SK-MEL-5 (cell line): ENCODE data around the gene USP22. TPM values are rescaled to one million over a fixed set of nuclear protein-coding genes. Genes with fewer than 3 reads are reported as not detected.

Experiments used
- DNase-seq: peaks from one replicate; pipeline ENCODE4 v3.0.0-alpha.2; 2016; ENCODE audit warnings: low read depth, low spot score
- in situ Hi-C: cut with HindIII; loops from 2 replicates; pipeline ENCODE4 v1.10.0; 2016; ENCODE audit warnings: low sequenced_read_pairs, high pct_unique_total_duplicates, low pct_unique_long_range_greater_than_20kb
- total RNA-seq: library from RNA; depleted of rRNA; stranded (reverse); fragments of >200 nt; shearing (Covaris generic); gene quantifications from 2 replicates; pipeline ENCODE4 v1.2.3, GENCODE V29; 2014

Gene USP22
- total RNA-seq, 1 experiment from 2014 or later, result 210 TPM

DNA sequence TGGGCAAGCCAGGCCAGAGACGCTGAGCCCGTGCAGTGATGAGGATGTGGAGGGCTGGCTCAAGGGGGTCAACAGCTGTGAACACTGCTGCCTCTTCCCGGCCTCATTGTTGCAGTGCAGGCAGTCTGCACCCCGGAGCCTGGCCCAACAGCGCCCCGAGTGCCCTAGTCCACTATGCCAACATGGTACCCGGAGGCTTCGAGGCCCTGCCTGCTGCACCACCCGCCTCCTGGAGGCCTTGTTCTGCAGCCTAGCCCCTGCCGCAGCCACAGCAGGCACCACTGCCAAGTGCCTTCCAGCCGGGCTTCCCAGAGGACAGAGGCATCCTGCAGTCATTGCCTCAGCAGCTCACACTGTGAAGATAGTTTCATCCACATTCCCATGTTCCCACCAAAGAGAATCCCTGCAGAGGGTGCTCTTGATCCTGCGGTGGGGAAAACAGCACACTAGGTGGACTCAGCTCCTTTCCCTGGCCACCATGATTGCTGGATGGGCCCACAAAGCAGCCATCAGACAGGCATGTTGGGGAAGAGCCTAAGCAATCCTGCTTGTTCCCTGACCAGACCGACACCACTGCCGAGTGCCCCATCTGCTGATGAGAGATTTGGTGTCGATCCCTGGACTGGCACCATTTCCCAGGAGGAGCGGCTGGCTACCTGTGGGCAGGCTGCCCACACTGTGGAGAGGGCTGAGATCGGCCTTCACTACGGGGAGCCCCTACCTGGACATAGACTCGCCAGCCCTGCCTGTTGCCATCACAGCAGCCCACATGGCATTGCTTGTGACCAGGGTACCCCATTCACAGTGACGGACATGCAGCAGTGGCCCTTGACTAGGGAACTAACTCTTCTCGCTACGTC lies 44.9 kb downstream of the USP22 start:
- DNase-seq, result peak; percentile 50
- in situ Hi-C loops, result no loop called here

DNA sequence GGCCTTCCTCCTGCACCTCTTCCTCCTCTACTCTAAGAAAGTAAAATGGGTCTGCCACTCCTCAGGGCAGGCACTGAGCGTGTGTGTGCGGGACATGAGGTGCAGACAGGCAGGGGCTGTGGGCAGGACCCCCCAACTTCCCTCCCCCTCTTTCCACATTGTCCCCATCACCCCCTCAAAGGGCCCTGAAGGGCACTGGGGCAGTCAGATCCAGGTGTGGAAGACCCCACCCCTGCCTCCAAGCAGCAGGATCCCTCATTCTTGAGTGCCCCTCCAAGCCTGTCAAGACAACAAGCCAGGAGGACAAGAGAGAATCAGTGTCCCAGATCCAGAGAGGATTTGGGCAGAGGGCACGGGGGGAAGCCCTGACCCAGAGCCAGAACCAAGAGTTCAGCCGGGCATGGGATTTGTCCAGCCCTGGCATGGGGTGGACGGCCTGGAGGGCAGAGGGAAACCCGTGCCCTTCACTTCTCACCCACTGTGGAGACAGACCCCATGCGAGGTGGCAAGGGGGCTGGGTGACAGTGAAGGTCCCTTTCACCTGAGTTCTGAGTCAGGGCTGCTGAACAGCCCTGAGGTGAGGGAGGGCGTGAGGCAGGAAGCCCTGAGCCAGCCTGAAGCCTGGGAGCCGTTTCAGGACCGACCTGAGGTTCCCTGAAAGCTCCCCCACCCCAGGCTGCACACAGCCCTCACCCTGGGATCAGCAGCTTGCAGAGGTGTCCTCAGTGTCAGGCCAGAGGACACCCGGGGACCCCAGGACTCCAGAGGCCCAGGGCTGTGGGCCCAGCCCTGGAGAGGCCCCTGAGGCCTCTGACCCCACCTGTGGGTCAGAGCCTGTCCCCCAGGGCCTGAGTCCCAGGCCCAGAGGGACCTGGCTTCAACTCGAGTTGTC lies 45.8 kb downstream of the USP22 start:
- in situ Hi-C loops, result no loop called here
- DNase-seq, result no peak

GRCh38 chr17:20995873-20996723 lies 46.7 kb downstream of the USP22 start:
- in situ Hi-C loops, result no loop called here
- DNase-seq, result no peak

DNA sequence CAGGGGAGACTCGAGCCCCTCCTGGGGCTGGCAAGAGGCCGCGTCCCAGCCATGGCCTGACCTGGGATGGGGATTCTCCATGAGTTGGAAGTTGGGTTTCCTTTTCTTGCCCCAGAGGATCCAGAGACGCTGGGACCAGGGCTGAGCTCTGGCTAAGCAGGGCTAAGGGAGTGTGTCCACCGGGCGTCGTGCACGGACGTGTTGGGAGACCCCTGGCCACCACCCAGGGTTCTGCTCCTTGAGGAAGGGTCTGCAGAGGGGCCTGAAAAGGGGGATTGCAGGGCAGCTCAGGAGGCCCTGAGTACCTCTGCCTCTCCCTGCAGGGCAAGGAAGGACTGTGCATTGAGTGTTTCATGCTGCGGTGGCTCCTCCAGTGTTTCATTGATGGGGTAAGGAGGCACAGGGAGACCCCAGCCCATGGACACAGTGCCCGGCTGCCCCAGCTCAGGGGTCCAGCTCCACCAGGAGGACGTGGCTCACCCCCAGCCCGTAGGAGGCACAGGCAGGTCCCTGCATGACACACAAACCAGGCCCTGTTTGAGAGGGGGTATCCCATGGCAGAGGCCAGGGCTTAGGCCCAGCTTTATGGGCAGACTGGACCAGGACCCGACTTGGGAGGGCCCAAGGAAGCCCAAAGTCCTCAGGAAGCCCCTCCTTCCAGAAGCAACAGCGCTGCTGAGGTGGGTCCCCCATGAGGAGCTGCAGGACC lies 47.5 kb downstream of the USP22 start:
- DNase-seq, result no peak
- in situ Hi-C loops, result no loop called here

DNA sequence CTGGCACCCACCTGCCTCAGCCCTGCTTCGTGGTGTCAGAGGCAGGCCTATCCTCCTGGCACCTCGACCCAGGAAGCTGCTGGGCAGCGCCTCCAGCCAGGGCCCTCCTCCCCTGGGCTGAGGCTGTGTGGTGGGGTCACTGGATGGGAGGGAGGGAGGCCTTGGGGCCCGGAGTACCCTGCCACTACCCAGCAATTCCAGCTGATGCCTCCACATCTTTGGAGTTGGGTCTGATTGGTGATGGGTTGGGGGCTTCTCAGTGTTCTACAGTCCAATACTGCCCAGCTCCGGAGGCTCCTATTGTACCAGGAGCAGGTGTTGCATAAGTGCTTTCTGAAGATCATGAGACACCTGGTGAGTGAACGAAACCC lies 48.0 kb downstream of the USP22 start:
- no peak for DNase-seq
- in situ Hi-C loops, result no loop called here

- in situ Hi-C loops, result no loop called here
Measured at GRCh38 chr17:20993863-20994778, 48.7 kb downstream of the USP22 start.

GRCh38 chr17:20992987-20993862 lies 49.6 kb downstream of the USP22 start:
- DNase-seq, result peak; percentile 97
- in situ Hi-C loops, result no loop called here

More at GRCh38 chr17:20993863-20994778, 48.7 kb downstream of the USP22 start:
- DNase-seq, result no peak

- in situ Hi-C loops, result no loop called here
- no peak for DNase-seq
Measured at GRCh38 chr17:20992416-20992815, 50.4 kb downstream of the USP22 start.

DNA sequence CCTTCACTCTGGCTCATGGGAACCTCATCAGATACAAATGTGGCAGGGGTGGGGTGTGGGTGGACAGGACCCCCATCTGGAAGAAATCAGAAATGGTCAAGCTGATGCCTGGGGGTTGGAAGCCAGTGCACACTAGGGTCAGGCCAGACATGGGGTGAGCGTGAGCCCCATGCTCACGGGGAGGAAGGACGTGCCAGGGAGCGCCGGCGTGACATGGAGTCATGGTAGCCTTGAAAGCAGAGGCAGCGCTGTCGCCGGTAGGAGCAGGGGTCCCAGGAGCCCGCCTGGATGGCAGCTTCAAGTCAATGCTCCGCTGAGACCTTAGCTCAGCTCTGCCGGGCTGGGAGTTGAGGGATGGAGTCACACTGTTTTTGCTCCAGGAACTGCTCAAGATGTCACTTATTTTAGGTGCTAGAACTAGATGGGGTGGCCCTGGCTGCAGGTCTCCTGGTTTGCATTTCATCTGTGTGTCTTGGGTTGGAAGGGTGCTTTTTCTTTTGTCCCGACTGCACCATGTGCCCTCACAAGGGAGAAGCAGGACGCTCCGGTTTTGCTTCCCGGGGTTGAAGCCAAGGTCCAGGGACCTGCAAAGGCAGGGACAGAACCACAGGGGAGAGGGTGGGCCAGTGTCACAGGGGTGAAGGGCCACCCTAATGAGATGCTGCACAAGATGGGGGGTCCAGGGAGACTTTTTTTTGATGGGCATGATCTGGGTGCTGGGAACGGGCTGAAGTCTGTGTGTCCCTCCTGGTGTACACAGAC lies 51.4 kb downstream of the USP22 start:
- no peak for DNase-seq
- in situ Hi-C loops, result no loop called here

DNA sequence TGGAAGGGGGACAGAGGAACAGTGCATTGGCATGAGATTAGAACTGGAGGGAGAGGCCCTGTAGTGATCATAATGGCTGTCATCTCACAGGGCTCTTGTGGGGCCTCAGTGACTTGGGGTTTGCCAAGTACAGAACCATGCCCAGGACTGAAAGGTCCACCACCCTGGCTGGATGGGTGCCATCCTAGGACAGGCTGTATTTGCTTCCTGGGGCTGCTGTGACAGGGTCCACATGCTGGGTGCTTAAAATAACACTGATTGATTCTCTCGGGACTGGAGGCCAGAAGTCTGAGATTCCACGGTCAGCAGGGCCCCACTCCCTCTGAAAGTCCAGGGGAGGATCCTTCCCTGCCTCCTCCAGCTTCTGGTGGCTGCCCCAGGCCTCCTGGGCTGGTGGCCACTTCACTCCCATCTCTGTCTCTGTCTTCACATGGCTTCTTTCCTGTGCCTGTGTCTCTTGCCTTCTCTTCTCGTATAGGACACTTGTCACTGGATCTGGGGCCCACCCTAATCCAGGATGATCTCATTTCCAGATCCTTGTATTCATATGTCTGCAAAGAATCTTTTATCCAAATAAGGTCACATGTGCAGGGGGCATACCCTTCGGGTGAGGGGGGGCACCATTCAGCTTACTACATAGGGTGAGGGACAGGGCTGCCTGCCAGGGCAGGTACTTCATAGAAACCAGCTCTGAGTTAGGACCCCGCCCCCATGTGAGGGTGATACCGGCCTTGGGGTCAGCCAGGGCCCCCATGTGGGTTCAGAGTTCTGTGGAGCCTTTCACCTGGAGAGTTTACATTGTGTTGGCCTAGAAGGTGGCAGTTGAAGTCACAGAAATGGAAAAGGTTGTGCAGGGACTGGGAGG lies 52.6 kb downstream of the USP22 start:
- in situ Hi-C loops, result no loop called here
- DNase-seq, result no peak

DNA sequence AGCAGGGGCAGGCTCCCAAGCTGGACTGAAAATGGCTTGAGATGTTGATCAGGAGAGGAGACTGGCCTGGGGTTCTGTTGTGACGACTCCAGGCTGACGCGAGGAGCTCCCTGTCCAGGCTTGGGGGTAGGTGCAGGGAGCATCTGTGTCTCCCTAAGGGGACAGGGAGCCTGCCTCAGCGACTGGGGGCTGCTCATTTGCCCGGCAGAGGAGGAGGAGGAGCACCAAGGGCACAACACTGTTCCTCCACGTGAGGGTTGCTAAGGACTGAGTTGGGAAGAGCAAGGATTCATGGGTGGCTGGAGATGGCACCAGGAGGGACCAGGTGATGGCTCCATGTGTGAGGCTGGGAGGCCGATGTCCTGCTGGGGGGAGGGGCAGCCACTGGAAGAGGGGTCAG lies 53.3 kb downstream of the USP22 start:
- no peak for DNase-seq
- in situ Hi-C loops, result no loop called here

- in situ Hi-C loops, result no loop called here
Measured at GRCh38 chr17:20988896-20989295, 53.9 kb downstream of the USP22 start.

DNA sequence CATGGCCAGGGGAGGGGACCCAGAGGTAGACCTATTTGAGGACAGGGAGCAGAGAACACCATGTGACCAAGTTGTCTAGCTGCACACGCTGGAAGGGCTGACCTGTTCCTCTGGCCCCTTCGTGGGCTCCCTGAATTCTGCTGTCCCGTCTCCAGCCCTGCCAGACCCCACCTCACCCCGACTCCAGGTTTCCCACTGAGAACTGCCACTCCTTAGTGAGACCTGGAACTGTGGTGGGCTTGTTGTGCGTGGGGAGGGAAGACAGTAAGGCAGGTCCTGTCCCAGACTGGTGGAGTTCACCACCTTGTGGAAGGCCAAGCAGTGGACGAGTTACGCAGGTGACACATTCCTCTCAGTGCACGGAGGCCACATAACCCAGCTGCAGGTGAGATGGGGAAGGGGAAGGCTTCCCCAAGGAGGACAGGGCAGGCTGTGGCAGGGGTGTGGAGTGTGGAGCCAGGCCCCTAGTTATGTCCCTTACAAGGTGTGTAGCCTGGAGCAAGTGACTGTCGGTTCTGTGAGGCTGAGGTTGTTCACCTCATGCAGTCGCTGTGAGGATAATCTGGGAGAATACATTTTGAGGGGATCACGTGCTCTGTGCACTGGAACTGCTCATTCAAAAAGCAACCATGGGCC lies 54.7 kb downstream of the USP22 start:
- in situ Hi-C loops, result no loop called here
- no peak for DNase-seq

More at GRCh38 chr17:20988896-20989295, 53.9 kb downstream of the USP22 start:
- DNase-seq, result no peak
